Activated CD4-positive, alpha-beta memory T cell treated with anti-CD3 and anti-CD28 coated beads for 36 hours (primary cell): ENCODE measurements around the gene PDE4D. TPM values are rescaled to one million over a fixed set of nuclear protein-coding genes. Genes with fewer than 3 reads are reported as not detected.
"Not testable (repeated sequence)": the region's sequence is repeated elsewhere in the genome, so short reads cannot be mapped to it uniquely, and the experiment has no call there.

ENCODE experiments used
- CTCF ChIA-PET: fragments of 350-600 bp; sonication (Branson Sonifier 250); formaldehyde crosslinking; loops from one replicate; lab custom pipeline; 2021; ENCODE audit warnings: antibody characterized with exemption, inconsistent platforms; lab: Charles Lee
- POLR2A ChIA-PET: fragments of 350-600 bp; sonication (Branson Sonifier 250); formaldehyde crosslinking; loops from one replicate; lab custom pipeline; 2021; ENCODE audit warnings: antibody characterized with exemption; lab: Charles Lee
- DNase-seq: peaks from one replicate; pipeline ENCODE4 v3.0.0-alpha.2; 2020
- H3K27ac Mint-ChIP-seq: one replicate; pipeline ENCODE4 v1.8.0; 2021; ENCODE audit warnings: mixed read lengths
- H3K27me3 Mint-ChIP-seq: one replicate; pipeline ENCODE4 v1.8.0; 2021; ENCODE audit warnings: mixed read lengths
- H3K36me3 Mint-ChIP-seq: one replicate; pipeline ENCODE4 v1.8.0; 2021; ENCODE audit warnings: mixed read lengths
- H3K4me1 Mint-ChIP-seq: one replicate; pipeline ENCODE4 v1.8.0; 2021; ENCODE audit warnings: low read depth, mixed read lengths
- H3K4me3 Mint-ChIP-seq: one replicate; pipeline ENCODE4 v1.8.0; 2021; ENCODE audit warnings: mild to moderate bottlenecking, mixed read lengths
- H3K9me3 Mint-ChIP-seq: one replicate; pipeline ENCODE4 v1.8.0; 2021; ENCODE audit warnings: mixed read lengths
- intact Hi-C: fragments of 100-400 bp; cut with micrococcal nuclease; formaldehyde crosslinking; loops from one replicate; pipeline ENCODE4 v1.15.1; 2023
- total RNA-seq, 2 experiments: library from RNA; stranded (reverse); gene quantifications; one replicate each; pipeline ENCODE4 v1.2.3, GENCODE V29; 2021

The PDE4D gene
- total RNA-seq, 2 experiments from 2014 or later = 49.3 to 50.8 TPM

DNA sequence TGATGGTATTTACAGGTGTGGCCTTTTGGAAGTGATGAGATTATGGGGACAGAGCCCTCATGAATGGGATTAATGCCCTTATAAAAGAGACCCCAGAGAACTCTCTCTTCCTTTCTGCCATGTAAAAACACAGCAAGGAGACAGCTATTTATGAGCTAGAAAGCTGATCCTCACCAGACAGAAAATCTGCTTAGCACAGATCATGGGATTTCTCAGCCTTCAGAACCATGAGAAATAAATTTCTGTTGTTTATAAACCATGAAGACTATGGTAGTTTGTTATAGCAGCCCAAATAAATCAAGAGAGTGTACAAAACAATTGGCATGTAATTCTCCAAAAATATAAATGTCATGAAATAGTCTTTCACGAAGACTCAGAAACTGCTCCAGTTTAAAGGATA, 211.0 kb downstream of the PDE4D start:
- CTCF ChIA-PET = interaction anchor here (0.8 kb wide), 1 partner anchor 9 kb away, joined by 4 read pairs; no protein-coding TSS in a partner anchor
- H3K27ac Mint-ChIP-seq = no peak overlapping the region
- no peaks in the 10 kb centered on the region for H3K36me3 Mint-ChIP-seq
- no peak for DNase-seq
- peaks cover 4% of the 10 kb centered on the region for H3K27me3 Mint-ChIP-seq
- intact Hi-C loops = no loop called here
- H3K4me1 Mint-ChIP-seq = no peaks in the 10 kb centered on the region
- no peaks in the 10 kb centered on the region for H3K9me3 Mint-ChIP-seq
- H3K4me3 Mint-ChIP-seq = no peak overlapping the region
- POLR2A ChIA-PET = no interaction called here

DNA sequence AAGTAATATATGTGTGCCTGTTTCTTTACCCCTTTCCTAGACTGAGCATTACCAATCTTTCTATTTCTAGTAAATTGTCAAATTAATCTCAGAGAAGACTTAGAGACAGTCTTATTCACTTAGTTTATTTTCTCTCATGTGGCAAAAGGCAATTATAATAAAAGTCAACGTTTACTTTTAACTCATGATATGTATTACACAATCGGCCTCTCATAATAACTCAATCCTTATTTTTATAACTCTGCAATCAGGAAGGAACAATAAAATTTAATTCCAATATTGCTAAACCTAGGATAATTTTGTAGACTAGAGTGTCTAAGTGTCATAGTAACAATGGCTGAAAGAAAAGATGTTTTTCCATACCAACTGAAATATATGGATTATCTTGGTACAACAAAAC, 214.6 kb downstream of the PDE4D start:
- CTCF ChIA-PET = no interaction called here

DNA sequence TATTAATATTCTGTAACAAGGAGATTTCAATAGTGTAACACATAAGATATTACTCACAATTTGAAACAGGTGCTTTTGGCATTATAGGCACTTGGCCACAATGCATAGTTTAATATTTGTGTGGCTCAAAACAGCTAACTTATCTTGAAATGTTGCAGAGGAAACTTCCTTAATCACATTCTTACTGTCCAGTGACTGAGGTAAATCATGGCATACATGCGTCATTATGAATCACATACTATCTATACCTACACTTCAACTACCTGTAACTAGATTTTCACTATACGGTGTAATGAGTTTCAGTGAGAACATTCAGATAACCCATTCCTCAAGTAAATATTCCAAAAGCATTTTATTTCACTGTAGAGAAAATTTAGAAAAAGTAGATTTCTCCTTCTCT, 218.8 kb downstream of the PDE4D start:
- Mint-ChIP-seq H3K4me1 (no peaks in the 10 kb centered on the region), H3K4me3 (no peak overlapping the region), H3K9me3 (no peaks in the 10 kb centered on the region), H3K36me3 (no peaks in the 10 kb centered on the region), H3K27ac (no peak overlapping the region), H3K27me3 (peaks cover 2% of the 10 kb centered on the region)
- DNase-seq = no peak
- CTCF ChIA-PET = interaction anchor here (1.6 to 3.0 kb wide), 2 partner anchors 15 to 284 kb away, joined by 3 to 20 read pairs; no protein-coding TSS in a partner anchor
- intact Hi-C loops = no loop called here
- POLR2A ChIA-PET = no interaction called here

More for the DNA sequence above, 214.6 kb downstream of the PDE4D start:
- DNase-seq = no peak
- H3K9me3 Mint-ChIP-seq = no peaks in the 10 kb centered on the region
- no peak overlapping the region for H3K4me3 Mint-ChIP-seq
- H3K27me3 Mint-ChIP-seq = peaks cover 2% of the 10 kb centered on the region
- POLR2A ChIA-PET = no interaction called here
- no peaks in the 10 kb centered on the region for H3K4me1 Mint-ChIP-seq
- intact Hi-C loops = no loop called here
- H3K36me3 Mint-ChIP-seq = no peaks in the 10 kb centered on the region
- no peak overlapping the region for H3K27ac Mint-ChIP-seq

DNA sequence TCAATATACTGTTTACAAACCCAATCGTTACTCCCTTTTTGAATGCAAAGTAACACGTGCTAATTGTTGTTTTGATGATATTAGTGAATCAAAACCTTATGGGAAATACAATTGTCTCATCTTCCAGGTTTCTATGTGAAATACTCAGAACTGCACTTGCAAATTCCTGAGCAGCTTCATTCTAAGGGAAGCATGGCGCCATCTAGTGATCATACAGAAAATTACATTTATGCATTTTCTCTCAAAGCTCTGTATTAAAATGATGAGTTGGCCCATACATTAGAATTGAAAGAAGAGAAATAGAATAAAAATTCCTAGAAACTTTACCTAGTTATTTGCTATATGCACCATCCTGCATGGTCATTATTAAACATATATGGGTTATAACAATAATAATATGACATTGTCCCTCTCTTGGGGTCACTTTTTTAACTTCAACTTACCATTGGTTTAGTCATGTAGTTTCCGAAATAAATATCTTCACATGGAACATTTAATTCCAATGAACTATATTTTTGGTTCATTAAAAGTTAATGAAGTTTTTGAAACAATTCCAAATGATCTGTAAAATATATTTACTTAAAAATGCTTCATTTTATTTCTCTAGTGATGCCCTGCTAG, 220.0 kb downstream of the PDE4D start:
- Mint-ChIP-seq H3K9me3 (no peaks in the 10 kb centered on the region), H3K27ac (no peak overlapping the region), H3K27me3 (no peaks in the 10 kb centered on the region), H3K4me3 (no peak overlapping the region), H3K36me3 (no peaks in the 10 kb centered on the region), H3K4me1 (no peaks in the 10 kb centered on the region)
- DNase-seq = no peak
- CTCF ChIA-PET = interaction anchor here (0.5 to 3.0 kb wide), 29 partner anchors 8 to 485 kb away, joined by 3 to 23 read pairs (median 4); no protein-coding TSS in a partner anchor
- POLR2A ChIA-PET = no interaction called here
- intact Hi-C loops = loop anchor here (1.0 kb wide), 4 partner anchors 127 to 485 kb away; no protein-coding TSS in a partner anchor

DNA sequence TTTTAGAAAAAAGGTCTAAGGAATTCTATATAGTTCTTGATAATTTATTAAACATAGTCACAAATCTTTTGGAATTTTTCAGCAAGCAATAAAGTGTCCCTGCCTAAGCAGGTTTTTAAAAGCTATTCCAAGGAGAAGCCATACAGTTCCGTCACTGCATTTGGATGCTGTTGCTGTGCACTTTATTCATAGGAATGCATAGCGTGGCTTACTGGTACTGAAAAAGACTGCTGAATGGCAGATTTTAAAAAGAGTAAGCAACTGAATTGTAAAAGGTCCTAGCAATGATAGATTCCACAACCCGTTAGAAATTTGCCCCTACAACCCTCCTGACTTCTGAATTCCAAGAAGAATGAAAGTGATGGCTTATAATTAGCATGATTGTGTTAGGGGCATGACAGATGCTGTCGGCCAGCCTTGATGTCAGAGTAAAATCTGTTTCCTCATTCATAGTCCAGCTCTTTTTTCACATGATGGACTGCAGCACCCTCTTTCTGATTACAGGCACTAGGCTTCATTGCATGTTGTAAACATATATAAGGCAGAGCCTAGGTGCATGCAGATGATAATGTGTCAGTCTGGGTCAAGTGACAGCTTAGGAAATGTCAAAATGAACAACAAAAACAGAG, 227.0 kb downstream of the PDE4D start:
- H3K4me1 Mint-ChIP-seq = peaks cover 4% of the 10 kb centered on the region
- H3K27ac Mint-ChIP-seq = no peak overlapping the region

DNA sequence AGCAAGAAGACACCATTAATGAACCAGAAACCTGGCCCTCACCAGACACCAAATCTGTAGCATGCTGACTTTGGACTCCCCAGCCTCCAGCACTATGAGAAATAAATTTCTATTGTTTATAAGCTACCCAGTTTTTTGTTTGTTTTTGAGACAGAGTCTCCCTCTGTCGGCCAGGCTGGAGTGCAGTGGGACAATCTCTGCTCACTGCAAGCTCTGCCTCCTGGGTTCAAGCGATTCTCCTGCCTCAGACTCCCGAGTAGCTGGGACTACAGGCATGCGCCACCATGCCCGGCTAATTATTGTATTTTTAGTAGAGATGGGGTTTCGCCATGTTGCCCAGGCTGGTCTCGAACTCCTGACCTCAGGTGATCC, 227.7 kb downstream of the PDE4D start:
- DNase-seq, H3K9me3 Mint-ChIP-seq, H3K4me3 Mint-ChIP-seq, POLR2A ChIA-PET, H3K27me3 Mint-ChIP-seq, H3K36me3 Mint-ChIP-seq, intact Hi-C loops, H3K27ac Mint-ChIP-seq, H3K4me1 Mint-ChIP-seq: not testable (repeated sequence)
- CTCF ChIA-PET = interaction anchor here (2.4 kb wide), 1 partner anchor 7 kb away, joined by 10 read pairs; no protein-coding TSS in a partner anchor

More for the DNA sequence above, 227.0 kb downstream of the PDE4D start:
- ChIA-PET POLR2A (no interaction called here), CTCF (no interaction called here)
- Mint-ChIP-seq H3K9me3 (no peaks in the 10 kb centered on the region), H3K36me3 (no peaks in the 10 kb centered on the region), H3K27me3 (no peaks in the 10 kb centered on the region), H3K4me3 (no peak overlapping the region)
- intact Hi-C loops = no loop called here
- DNase-seq = no peak

DNA sequence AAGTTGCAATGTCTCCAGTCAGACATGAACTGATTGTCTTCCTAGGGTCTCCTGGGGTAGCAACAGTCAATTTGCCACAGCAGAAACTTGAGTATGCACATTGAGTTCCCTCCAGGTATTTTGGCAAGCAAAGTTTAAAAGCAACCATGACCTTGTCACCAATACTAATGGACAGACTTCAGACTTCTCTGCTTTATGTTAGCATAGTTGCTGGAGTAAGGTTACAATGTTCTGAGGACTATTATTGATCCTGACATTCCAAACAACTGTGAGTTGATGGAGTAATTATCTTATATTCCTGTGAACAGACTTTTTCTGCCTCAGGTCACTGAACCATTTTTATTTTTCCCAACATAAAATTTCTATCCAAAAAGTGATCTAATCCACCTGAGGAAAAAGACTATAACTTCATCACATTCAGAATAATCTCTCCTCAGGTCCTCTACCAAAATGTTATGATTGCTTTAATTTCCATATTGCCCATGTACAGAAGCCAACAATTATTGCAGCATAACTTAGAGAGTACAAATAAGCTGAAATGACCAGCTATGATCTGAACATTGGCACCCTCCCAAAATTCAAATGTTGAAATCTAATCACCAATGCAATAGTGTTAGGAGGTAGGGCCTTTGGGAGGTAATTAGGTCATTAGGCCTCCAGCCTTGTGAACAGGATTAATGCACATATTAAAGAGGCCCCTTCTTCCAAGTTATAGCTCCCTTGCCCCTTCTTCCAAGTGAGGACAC, 228.3 kb downstream of the PDE4D start:
- Mint-ChIP-seq H3K9me3 (no peaks in the 10 kb centered on the region), H3K27me3 (no peaks in the 10 kb centered on the region), H3K4me3 (no peak overlapping the region), H3K36me3 (no peaks in the 10 kb centered on the region), H3K4me1 (peaks cover 4% of the 10 kb centered on the region), H3K27ac (no peak overlapping the region)
- CTCF ChIA-PET = interaction anchor here (2.4 kb wide), 1 partner anchor 8 kb away, joined by 10 read pairs; no protein-coding TSS in a partner anchor
- intact Hi-C loops = no loop called here
- POLR2A ChIA-PET = no interaction called here
- no peak for DNase-seq

DNA sequence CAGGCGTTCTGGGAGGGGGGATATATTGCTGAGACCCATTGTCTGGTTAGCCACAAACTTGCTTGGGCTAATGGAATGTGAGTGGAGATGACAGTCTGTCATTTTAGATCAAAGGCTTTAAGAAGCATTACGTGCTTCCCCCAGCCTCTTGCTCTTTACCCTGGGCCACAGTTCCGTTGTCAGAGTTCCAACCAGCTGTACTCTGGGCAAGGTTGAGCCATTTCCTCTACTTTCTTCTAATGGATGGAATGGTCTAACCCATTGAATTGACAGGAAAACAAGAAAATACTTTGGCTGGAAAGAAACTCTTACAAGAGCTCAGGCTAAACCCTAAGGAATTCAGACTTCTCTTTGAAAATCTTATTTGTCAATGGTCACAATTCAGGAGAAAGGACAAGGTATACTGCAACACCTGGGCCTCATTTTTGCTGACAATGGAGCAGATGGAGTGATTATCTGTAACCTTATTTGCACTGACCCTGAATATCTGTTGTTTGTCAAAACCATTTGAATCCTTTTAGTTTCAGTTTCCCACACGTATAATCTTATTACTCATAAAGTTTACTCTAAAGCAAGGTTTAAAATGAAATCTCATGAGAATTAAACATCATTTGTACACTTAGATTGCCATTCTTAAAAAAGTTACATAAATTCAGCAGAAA, 231.4 kb downstream of the PDE4D start:
- Mint-ChIP-seq H3K27ac (no peak overlapping the region), H3K36me3 (no peaks in the 10 kb centered on the region), H3K27me3 (no peaks in the 10 kb centered on the region), H3K9me3 (no peaks in the 10 kb centered on the region), H3K4me1 (peaks cover 4% of the 10 kb centered on the region), H3K4me3 (no peak overlapping the region)
- intact Hi-C loops = no loop called here
- DNase-seq = no peak
- POLR2A ChIA-PET = no interaction called here
- CTCF ChIA-PET = interaction anchor here (0.8 to 3.6 kb wide), 2 partner anchors 11 to 474 kb away, joined by 3 to 17 read pairs; no protein-coding TSS in a partner anchor

DNA sequence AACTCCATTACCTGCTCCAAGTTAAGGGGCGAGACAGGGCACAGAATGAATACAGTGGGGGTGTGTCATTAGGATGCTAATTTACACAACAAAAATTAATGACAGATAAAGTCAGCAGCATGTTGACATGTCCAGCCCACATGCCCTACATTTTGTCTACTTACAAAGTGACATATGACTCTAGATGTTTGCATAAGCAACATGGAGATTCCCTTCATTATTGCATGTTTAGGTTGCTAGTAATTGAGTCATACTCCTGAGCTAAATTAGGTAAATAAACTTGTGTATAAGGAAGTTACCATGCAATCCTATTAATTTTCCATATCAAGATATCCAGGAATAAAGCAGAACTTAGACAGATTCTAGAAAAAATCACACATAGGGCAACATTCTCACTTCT, 232.2 kb downstream of the PDE4D start:
- ChIA-PET POLR2A (no interaction called here), CTCF (interaction anchor here (0.8 to 3.6 kb wide), 3 partner anchors 12 to 473 kb away, joined by 3 to 17 read pairs (median 4); no protein-coding TSS in a partner anchor)
- intact Hi-C loops = no loop called here
- no peaks in the 10 kb centered on the region for H3K36me3 Mint-ChIP-seq
- peaks cover 4% of the 10 kb centered on the region for H3K4me1 Mint-ChIP-seq
- H3K9me3 Mint-ChIP-seq = no peaks in the 10 kb centered on the region
- no peak overlapping the region for H3K4me3 Mint-ChIP-seq
- H3K27me3 Mint-ChIP-seq = no peaks in the 10 kb centered on the region
- no peak for DNase-seq
- H3K27ac Mint-ChIP-seq = no peak overlapping the region

DNA sequence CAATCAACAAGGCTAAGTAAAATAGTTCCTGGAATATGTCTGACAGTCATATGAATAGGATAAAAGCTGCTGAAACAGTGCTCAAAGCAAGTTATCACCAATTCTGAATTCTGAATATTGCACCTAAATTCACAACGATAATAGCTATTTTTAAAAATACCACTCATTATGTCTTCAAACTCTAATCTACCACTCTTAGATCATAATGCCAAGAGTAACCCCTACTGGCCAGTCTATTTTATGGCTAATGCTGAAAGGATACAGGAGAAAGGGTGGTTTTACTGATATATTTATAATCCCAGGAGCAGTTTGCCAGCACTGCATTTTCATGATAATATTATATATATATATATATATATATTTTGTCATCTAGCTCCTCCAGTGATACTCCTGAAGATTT, 232.8 kb downstream of the PDE4D start:
- H3K4me3 Mint-ChIP-seq = no peak overlapping the region
- no peaks in the 10 kb centered on the region for H3K36me3 Mint-ChIP-seq
- H3K27ac Mint-ChIP-seq = no peak overlapping the region
- intact Hi-C loops = no loop called here
- no peaks in the 10 kb centered on the region for H3K9me3 Mint-ChIP-seq
- POLR2A ChIA-PET = no interaction called here
- H3K4me1 Mint-ChIP-seq = peaks cover 4% of the 10 kb centered on the region
- CTCF ChIA-PET = interaction anchor here (1.0 to 3.6 kb wide), 4 partner anchors 12 to 154 kb away, joined by 3 to 17 read pairs (median 4); no protein-coding TSS in a partner anchor
- H3K27me3 Mint-ChIP-seq = peaks cover 4% of the 10 kb centered on the region
- DNase-seq = no peak

DNA sequence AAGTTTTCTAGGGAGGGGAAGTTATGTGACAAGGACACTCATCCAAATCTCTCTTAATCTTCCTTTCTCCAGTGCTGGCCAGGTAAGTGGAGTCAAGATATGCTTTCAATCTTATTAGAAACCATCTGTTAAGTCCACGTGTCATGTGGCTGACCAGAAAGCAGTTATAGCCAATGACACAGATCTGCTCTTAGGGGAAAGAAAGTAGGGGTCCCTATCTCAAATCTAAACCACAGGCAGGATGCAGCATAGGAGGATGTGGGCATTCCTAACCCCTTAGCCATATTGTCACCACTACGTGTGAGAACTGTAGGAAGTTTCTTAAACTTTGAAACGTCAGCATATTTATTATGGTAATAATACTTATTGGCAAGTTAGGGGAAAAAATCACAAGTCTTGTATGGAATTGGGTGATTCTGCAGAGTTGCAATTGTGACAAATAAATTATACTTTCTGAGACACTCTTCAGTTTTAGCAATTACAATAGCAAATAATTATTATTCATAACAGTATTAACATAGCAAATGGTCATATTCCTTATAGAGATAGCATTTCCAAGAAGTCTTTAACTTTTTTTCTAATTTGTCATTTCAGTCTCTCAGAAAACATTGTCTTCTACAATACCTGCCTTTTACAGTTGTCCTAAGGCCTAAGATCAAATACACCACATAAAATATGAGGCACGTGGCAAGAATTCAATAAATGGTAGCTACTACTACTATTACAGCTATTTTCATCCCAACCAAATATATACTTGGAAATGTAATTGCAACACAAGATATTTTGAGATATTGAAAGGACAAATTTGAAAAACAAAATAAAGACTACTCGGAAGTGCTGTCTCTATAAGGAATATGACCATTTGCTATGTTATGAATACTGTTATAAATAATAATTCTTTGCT, 236.9 kb downstream of the PDE4D start:
- no peaks in the 10 kb centered on the region for H3K36me3 Mint-ChIP-seq
- POLR2A ChIA-PET = no interaction called here
- intact Hi-C loops = no loop called here
- no peak overlapping the region for H3K27ac Mint-ChIP-seq
- no peaks in the 10 kb centered on the region for H3K9me3 Mint-ChIP-seq
- H3K27me3 Mint-ChIP-seq = peaks cover 4% of the 10 kb centered on the region
- no peak overlapping the region for H3K4me3 Mint-ChIP-seq
- CTCF ChIA-PET = interaction anchor here (1.9 kb wide), 1 partner anchor 17 kb away, joined by 8 read pairs; no protein-coding TSS in a partner anchor
- H3K4me1 Mint-ChIP-seq = no peaks in the 10 kb centered on the region
- DNase-seq = no peak
